ENCODE measurements around the gene CRIP2. TPM values are rescaled to one million over a fixed set of nuclear protein-coding genes. Genes with fewer than 3 reads are reported as not detected.
A peak's percentile ranks its signal among the peaks of the same experiment; 100 is the strongest.

CRIP2 gene
- total and polyA plus RNA-seq, 9 of the 15 experiments (the other 6 are each of a cell fraction or from before 2014, with no cell fraction given) = 0.18 to 2.0 (median 0.69) TPM; not detected in 1

DNA sequence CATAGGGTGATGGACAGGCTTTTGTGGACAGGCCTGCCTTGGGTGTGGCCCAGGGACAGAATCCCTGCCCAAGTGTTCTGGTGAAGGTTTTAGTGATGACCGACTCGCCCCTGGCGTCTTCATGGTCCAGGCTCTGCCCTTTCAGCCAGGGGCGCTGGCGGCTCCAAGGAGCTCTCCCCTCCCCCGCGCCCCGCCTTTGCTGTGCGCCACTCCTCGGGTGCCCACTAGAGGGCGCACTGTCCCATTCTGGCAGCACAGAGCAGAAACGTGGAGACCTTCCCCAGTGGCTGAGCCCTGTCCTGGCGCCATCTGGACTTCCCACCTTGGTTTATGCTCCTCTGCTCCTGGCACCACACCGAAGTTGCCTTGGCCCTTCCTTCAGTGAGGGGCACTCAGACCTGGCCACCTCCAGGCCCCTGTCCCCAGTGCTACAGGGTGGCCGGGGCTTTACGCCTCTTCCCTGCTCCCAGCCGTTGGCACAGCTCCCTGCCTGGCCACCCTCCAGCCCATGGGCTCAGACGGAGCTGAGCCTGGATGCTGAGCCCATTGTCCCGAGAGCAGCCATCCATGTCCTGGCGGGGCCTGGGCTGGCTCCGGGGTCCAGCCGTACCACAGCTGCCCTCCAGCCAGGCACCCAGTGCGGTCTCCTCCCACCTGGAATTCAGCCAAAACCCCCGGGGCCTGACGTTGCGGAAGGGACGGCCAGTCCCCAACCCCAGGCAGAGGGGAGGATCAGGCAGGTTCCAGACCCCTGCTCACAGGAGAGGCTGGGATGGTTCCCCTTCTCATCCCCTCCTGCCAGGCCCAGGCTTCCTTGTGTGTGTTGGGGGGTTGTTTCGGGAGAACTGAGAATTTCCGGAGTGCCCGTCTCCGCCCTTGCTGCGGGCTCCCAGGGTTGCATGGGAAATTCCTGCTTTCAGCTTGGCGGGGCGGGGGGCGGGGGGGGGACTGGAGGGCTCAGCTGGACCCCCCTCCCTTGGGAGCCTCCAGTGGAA, 6.5 kb downstream of the CRIP2 start (continued):
- TF ChIP-seq, protein P1, sequence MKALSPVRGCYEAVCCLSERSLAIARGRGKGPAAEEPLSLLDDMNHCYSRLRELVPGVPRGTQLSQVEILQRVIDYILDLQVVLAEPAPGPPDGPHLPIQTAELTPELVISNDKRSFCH (CRISPR knock-in tag; IDR thresholded peaks at IDR 0.05) = no peak
- TF ChIP-seq, protein P1 (tag; IDR thresholded peaks at IDR 0.05) = peak; percentile 59; the same call in 1 of the 2 replicates
- TF ChIP-seq NR2C2 (CRISPR knock-in tag; IDR thresholded peaks at IDR 0.05) (peak; percentile 62), NR2C2 (tag; IDR thresholded peaks at IDR 0.05) (no peak), PHF8 (IDR thresholded peaks at IDR 0.05; ENCODE audit: borderline replicate concordance, low read length) (peak; percentile 35; the same call in 1 of the 2 replicates), OTX1 (CRISPR knock-in tag; IDR thresholded peaks at IDR 0.05) (no peak), KDM5B (IDR thresholded peaks at IDR 0.05; ENCODE audit: insufficient replicate concordance, low read depth, low read length) (peak; percentile 27), ELF1 (tag; IDR thresholded peaks at IDR 0.05) (0 out of 2 replicates have a peak, but pooled peaks have one; percentile 23), ZBTB40 (IDR thresholded peaks at IDR 0.05) (peak; percentile 36; the same call in 1 of the 2 replicates), ZBTB40 (CRISPR knock-in tag; IDR thresholded peaks at IDR 0.05) (no peak), NBN (IDR thresholded peaks at IDR 0.05; ENCODE audit: low read depth) (peak; percentile 61; the same call in 1 of the 2 replicates), CBFA2T2 (conservative IDR thresholded peaks at IDR 0.05) (no peak), NFATC3 (IDR thresholded peaks at IDR 0.05) (no peak), SMARCE1 (IDR thresholded peaks at IDR 0.05) (no peak), JUND (IDR thresholded peaks at IDR 0.05; ENCODE audit: borderline replicate concordance, low read depth, low read length) (0 out of 2 replicates have a peak, but pooled peaks have one; percentile 30), JUND (tag; IDR thresholded peaks at IDR 0.05; ENCODE audit: borderline replicate concordance, low read depth, low read length) (no peak; the same call in 2 of the 3 replicates), ZNF232 (CRISPR knock-in tag; IDR thresholded peaks at IDR 0.05) (no peak), ZNF175 (CRISPR knock-in tag; IDR thresholded peaks at IDR 0.05; ENCODE audit: low read depth) (no peak)
